GM19372 (cell line): Measurements from ENCODE around the gene SLC1A2.
"Not testable (repeated sequence)": the region's sequence is repeated elsewhere in the genome, so short reads cannot be mapped to it uniquely, and the experiment has no call there.

ENCODE experiments used
- ATAC-seq: cut with Tn5 transposase; IDR thresholded peaks from one replicate; pipeline ENCODE4 v1.9.1; 2021; ENCODE audit warnings: mild to moderate bottlenecking, low read depth, moderate library complexity; ENCODE audit not compliant: unreplicated experiment

SLC1A2 gene

DNA sequence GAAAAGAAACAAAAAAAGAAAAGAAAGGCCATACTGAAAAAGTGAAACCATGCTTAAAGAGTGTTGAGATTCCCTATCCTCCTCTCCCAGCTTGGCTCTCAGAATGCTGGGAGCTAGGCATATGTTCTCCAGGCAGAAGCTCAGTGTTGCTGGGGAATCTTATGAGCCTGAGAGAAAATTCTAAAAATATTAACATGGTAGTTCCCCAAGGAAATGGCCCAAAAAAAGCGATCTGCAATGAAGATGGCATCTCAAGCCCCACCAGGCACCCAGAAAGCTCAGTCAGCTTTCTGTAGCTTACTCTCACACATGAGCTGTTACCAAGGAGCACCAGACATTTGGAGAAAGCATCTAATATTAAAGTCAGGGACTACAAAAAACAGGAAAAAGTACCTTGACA, 185.8 kb downstream of the SLC1A2 start:
- ATAC-seq: no peak

DNA sequence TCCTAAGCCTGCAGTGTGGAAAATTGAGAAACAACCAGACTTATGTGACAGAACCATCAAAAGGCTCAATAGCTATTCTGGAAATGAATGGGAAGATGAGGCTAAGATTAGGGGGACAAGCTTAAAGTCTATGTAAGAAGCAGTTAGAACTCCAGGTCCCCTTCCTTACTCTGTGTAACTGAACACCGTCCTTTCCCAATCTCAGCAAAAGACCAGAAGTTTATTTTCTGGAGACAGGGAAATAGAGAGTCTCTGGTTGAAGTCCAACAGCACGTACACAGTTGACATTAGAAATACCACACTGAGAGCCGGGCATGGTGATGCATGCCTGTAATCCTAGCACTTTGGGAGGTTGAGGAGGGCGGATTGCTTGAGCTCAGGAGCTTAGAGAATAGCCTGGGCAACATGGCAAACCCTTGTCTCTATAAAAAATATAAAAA, 186.4 kb downstream of the SLC1A2 start:
- no peak for ATAC-seq

DNA sequence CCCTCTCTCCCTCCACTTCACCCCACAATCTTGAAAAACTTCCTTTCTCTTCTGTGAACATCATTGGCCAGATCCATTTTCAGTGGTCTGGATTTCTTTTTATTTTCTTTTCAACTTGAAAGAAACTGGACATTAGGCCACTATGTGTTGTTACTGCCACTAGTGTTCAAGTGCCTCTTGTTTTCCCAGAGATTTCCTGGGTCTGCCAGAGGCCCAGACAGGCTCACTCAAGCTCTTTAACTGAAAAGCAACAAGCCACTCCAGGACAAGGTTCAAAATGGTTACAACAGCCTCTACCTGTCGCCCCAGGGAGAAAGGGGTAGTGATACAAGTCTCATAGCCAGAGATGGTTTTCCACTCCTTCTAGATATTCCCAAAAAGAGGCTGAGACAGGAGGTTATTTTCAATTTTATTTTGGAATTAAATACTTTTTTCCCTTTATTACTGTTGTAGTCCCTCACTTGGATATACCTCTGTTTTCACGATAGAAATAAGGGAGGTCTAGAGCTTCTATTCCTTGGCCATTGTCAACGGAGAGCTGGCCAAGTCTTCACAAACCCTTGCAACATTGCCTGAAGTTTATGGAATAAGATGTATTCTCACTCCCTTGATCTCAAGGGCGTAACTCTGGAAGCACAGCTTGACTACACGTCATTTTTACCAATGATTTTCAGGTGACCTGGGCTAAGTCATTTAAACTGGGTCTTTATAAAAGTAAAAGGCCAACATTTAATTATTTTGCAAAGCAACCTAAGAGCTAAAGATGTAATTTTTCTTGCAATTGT, 188.1 kb downstream of the SLC1A2 start:
- no peak for ATAC-seq

DNA sequence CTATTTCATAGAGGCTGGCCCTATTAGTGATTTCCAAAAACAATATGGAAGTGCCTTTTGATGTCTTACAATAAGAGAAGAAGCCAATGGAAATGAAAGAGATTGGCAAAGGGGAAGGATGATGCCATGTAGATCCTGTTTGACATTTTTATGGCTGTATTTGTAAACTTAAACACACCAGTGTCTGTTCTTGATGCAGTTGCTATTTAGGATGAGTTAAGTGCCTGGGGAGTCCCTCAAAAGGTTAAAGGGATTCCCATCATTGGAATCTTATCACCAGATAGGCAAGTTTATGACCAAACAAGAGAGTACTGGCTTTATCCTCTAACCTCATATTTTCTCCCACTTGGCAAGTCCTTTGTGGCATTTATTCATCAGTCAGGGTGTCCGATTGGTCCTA, 189.0 kb downstream of the SLC1A2 start:
- no peak for ATAC-seq

DNA sequence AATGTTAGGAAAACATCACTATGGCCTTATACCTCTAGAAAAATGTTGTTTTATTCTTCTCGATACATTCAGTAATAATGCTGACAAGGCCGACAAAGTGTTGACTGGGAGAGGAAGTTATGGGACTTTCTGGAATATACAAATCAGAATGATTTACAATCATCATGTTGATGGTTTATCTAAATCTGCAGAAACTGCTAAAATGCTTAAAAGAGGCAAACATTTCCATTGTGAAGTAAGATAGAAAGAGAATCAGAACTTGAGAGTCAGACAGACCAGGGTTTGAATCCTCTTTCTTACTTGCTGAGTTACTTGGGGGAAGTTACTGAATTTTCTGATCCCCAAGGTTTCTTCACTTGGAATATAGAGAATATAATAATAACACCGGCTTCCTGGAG, 191.0 kb downstream of the SLC1A2 start:
- no peak for ATAC-seq

DNA sequence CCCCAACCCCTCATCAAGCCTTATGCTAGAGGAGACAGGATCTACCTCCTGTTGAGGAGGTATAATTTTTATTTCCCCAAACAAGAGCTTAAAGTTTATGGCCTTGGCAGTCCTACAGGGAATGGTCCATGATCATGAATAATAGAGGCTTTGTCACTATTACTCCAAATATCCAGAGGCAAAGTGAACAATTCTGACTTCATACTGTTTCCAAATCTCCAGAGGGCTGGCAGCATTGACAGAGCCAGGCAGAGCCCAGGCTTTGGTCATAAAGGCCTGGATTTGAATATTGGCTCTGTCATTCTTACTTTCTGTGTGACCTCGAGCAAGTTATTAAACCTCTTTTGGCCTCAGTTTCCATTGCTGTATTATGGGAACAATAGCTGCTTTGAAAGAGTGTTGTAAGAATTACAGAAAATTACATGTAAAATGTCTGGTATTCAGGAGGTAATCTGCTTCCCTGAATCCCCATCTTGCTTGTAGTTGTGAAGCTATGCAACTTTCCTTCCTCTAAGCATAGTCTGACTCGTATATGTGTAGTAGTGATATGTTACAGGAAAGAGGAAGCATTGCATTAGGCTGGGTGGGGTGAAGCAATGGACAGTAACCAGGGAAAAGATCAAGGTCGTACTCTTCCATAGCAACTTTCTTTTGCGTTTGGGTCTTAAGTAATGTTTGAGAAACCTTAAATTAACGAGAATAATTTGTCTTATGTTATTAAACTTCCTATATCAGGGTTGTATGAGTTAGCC, 191.6 kb downstream of the SLC1A2 start:
- no peak for ATAC-seq

DNA sequence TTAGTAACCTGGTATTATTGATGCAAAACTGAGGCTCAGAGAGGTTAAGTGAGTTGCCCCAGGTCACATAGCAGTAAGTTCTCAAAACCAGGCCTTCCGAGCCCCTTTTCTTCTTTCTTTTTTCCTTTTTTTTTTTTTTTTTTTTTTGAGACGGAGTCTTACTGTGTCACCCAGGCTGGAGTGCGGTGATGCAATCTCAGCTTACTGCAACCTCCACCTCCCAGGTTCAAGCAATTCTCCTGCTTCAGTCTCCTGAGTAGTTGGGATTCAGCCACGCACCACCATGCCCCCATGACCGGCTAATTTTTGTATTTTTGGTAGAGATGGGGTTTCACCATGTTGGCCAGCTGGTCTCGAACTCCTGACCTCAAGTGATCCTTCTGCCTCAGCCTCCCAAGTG, 192.6 kb downstream of the SLC1A2 start:
- not testable (repeated sequence) for ATAC-seq

DNA sequence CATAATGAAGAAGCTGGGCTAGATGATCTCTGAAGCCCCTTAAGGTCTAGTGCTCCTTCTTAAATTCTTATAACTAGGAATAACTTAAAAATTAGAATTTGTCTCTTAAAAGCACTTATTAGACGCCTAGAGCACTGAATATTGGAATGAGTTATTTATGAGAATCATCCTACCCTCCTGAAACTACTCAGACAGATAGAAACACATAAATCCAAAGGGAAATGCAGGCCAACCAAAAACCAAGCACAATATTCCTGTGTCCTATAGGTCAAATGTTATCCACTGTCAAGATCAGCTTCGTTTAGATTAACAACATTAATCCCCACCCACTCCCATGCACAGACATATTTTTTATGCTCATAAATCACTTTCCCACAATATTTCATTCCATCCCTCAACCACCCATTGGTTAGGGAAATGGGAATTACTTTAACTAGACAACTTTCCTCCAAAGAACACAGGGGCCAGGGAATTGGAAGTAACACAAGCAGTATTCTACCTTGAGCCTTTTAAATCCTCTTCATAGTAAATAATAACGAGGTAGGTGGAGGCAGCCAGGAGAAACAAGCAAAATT, 193.3 kb downstream of the SLC1A2 start:
- no peak for ATAC-seq

DNA sequence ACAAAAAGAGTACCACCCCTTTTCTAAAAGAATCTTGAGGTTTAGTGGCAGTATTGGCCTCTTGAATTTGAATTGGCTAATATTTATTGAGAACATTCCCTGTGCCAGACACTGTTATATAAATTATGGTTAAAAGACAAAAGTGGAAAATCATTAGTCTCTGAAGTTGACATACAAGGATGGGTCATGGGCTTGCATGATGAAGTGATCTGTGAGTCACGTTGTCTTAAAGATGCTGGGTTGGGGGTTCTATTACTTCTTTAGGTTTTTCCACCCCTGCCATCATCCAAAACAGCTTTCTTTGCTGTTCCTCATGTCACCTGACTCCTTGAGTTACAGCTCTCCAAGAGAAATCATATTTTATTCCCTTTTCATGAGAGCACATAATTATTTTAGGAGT, 195.4 kb downstream of the SLC1A2 start:
- ATAC-seq: no peak

DNA sequence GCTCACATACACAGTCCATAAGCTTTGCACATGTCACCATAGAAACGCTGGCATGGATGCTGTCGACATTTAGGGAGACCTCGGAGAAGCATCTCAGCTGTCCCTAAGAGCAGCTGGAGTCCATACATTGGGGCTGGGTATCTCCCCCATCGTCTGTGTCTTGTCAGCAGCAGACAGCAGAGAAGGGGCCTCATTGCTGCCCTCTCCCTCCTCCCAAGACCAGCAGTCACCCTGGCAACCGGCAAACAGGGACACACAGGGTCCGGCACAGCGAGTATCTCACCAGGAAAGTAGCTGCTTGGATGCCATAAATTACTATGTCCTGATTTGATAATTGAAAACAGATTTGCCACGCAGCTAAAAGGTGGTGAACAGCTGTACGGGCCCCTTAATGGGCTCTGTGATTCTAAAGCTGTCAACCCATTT, 196.0 kb downstream of the SLC1A2 start:
- no peak for ATAC-seq

DNA sequence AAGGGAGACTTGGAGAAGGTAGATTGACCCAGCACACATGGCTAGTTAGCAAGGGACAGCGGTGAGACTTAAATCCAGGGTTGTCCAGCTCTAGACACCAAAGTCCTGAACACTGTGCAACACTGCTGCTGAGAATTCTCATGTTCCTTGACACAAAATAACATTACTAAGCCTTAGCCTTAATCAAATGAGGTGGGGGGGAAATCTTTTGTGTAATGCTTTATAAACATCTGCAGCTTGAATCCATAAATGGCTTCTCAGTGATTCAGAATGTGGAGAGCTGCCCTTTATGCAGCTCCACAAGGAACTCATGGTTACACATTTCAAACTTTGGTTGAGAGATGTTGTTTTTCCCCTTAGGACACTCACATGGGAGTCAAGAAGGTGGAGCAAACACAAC, 200.4 kb downstream of the SLC1A2 start:
- no peak for ATAC-seq

DNA sequence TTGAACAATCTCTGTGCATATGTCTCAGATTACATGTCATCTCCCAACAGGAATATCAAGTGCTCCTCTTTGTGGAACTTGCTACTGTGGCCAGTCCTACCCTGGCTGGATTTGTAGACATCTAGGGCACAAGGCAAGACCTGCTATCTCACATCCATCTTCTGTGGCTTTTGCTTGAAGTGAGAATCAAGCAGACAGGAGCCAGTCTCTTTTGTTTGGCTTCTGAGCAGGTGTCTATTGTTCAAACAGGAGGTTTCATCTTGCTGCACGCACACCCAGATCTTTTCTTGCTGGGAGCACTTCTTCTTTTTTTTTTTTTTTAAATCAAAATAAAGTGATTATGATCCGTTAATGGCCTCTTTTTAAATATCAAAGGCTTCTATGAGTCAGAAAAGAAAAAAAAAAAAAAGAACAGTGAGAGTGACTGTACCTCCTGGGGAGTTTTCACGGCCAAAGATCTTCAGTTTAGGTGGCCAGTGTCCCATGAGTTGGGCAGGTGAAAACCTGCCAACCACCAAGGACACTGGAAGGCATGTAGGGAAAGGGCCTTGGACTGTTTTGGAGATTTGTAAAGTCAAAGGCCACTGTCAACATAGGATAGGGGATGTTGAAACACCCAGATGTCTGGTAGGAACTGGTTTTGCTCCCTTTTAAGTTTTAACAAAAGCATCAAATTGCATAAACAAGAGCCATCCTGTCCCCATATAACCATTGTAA, 202.2 kb downstream of the SLC1A2 start:
- ATAC-seq: no peak

DNA sequence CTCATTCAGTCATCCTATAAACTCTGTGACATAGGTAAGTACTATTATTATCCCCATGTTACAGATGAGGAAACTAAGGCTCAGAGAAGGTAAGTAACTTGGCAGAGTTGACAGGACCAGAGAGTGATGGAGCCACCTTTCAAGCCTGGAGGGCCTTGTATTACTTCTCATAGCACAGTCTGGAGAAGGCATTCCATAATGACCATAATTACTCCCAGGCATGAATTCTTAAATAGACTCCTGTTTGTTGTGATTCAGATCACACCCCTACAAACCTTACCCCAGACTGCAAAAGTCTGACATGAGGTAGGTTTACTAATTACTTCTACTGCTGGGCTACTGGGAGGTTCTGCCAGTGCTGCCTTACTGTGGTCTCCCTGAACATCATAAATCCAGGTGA, 203.4 kb downstream of the SLC1A2 start:
- no peak for ATAC-seq

DNA sequence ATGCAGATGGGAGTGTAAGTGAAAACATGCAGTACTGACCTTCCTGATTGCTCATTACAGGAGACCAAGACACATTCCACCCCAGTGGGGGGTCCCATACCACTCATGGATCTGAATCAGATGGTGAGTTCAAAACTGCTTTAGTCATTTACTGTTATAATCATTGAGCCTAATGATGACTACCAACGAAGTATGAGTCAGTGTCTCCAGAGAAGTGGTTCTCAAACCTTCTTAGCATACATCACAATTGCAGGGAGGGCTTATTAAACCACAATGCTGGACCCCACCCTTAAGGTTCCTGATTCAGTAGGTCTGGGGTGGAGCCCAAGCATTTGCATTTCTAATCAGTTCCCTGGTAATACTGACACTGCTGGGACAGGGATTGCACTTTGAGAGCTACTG, 204.6 kb downstream of the SLC1A2 start:
- no peak for ATAC-seq

DNA sequence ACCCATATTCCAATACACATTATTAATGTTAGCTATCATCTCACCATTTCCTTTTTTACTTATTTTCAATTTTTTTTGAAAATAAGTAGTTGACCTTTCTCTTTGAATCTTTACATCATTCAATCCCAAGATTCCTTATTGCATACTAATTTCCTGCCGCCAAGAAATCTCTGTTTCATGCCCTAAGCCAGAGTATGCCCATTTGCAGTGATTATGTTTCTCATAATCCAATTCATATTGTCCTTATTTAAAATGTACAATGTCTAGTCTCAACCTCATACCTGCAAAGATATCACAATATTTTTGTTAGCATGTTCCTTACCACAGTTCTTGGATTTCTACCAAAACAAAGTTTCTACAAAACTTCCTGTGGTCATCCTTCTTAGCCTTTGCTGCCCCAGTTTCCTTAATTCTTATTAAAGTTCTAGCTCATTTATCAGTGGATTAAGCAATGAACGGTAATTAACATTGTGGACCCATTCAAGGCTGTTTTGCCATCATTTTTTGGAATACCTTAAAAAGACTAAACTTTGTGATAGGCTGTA, 205.1 kb downstream of the SLC1A2 start:
- no peak for ATAC-seq

DNA sequence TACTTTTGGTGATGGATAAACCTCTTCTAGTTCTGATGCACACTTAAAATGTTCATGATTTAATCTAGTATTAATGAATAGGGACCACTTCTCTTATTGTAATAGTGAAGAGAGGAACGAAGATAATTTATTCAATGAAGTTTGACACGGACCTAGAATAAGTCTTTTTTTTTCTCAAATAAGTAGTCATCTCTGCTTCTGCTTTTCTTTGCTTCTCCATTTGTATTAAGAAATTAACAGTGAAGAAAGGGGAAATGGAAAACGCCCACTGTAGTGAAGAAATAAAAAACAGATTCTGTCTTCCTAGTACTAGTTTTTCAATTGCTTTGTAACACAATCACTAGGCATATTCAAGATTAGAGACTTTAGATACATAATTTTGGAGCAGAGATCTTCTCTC, 207.4 kb downstream of the SLC1A2 start:
- no peak for ATAC-seq

DNA sequence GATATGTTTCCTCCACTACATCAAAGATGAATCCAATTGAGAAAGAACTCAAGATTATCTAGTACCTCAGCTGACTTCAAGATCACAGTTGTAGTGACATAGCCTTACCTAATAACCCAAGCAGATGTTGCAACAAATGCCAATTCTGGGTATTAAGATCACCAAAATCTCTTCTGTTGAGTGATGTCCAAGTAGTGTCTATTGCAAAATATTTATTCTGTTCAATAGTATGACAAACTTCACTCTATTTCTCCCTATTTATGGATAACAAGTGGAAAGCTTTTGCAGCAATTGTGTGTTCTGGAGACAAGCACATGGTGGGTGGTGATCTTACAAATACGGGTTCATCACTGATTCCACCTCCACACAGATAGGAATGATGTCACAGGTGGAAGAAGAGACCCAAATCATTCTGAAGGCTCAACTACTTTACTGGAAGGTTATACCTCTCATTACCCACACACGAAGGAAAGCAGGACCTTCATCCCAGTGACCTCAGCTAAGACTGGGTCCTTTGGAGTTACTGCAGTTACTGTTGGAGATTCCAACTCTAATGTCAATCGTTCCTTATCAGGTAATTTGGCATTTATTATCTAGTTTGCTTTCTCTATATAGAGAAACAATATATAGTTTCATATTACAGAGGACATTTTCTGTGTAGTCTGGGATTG, 208.3 kb downstream of the SLC1A2 start:
- ATAC-seq: no peak

DNA sequence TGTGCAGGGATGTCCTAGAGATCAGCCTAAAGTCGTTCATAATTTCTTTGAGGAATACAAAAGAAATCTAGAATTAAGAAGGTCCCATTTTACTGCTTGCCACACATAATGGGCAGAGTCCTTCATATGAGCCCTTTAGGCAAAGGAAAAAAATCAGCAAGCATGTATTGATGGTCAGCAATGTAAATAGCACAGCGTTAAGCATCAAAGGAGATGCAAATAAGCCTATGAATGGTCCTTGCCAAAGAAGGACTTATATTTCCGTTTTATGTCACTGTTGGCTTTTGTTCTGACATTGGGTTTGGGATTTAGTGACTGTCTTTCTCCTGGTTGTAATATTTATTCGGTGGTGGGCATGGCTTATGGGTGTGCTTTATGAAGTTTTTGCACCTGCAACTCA, 210.6 kb downstream of the SLC1A2 start:
- no peak for ATAC-seq

DNA sequence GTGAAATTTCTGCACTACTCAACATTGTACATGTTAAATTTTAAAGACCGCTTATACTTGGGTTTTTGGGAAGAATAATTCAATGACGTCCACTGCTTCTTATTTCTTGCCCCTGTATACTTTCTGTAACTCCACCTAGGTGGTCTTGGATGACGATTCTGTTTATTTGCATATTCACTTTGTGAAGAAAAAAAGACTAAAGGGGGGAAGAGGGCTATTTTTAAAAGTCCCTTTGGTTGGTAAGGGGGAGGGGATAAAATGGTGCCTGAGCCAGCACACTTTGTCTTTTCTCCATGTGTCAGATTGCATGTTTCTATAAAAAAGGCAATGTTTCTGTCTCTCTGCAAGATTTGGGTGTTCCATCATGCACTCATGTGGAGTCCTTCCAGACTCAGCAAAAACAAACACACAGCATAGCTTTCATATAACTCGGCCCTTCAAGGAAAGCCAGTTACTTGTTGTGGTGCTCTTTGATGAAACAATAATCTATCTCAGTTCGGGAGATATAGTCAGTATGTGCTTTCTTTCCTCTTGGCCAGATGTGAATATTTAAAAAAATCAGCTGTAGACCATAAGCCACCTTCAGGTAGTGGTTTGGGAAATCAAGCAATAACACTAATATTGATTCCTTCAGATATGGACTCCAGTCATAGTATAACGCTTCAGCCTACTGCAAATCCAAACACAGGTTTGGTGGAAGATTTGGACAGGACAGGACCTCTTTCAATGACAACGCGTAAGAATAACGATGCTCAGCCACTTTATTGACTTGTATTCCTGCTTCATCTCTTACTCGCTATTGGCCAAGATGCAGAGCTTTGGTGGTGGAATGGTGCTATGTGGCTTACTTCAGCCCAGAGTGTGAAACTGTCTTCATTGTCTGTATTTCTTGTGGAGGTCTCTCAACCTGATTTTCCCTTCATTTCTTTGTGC, 211.6 kb downstream of the SLC1A2 start:
- no peak for ATAC-seq
